Left lung (tissue), 8 donors: ENCODE measurements around the gene SLC16A6. TPM values are rescaled to one million over a fixed set of nuclear protein-coding genes. Genes with fewer than 3 reads are reported as not detected.

Experiments
- polyA plus RNA-seq, 6 donors: library from polyadenylated mRNA; unstranded; fragments of 120-200 nt; gene quantifications; one replicate each; pipeline ENCODE4 v1.2.1, GENCODE V29; 2013; ENCODE audit not compliant: insufficient read length in 6 of 6
- total RNA-seq, 2 donors: library from RNA; stranded (reverse); fragmentation: NEBNext Ultra II Directional; extraction: Animal tissue kit (Norgen Biotek cat#: 25700); gene quantifications; one replicate each; pipeline ENCODE4 v1.2.1, GENCODE V29; 2021
- donor health status: DM: no; HTN: yes; CAD: no.
- donor health status: DM: no; HTN: no; CAD: no.

SLC16A6 gene
- total and polyA plus RNA-seq, 8 donors, result 0.47 to 10.5 (median 0.87) TPM

Other genes with a start within 250 kb of the SLC16A6 start
- 10 to 100 TPM; 48.4 to 66.7 TPM for gene AMZ2, start 43.1 kb downstream of the SLC16A6 start, total RNA-seq
- gene AMZ2, start 43.1 kb downstream of the SLC16A6 start, polyA plus RNA-seq, result 10 to 100 TPM; 67.7 to 86.1 (median 77.6) TPM
- gene ARSG, start 368 bp upstream of the SLC16A6 start, total RNA-seq, result 1 to 10 TPM; 5.2 to 10.0 TPM
- 1 to 10 TPM; 3.4 to 5.4 (median 4.2) TPM for gene ARSG, start 368 bp upstream of the SLC16A6 start, polyA plus RNA-seq
- 10 to 100 TPM; 52.5 to 57.1 TPM for gene WIPI1, start 166.4 kb upstream of the SLC16A6 start, total RNA-seq
- gene WIPI1, start 166.4 kb upstream of the SLC16A6 start, polyA plus RNA-seq, result 10 to 100 TPM; 19.2 to 24.4 (median 20.8) TPM
- gene PRKAR1A, start 221.3 kb upstream of the SLC16A6 start, total RNA-seq, result 100 to 1,000 TPM; 345 to 376 TPM
- gene PRKAR1A, start 221.3 kb upstream of the SLC16A6 start, polyA plus RNA-seq, result 100 to 1,000 TPM; 307 to 350 (median 325) TPM